NB4 (cell line): ENCODE measurements around the gene RASA2.

Experiments
- POLR2A ChIP-seq: IDR thresholded peaks from 2 replicates; pipeline ENCODE4 v1.6.1; 2011; ENCODE audit warnings: mild to moderate bottlenecking; ENCODE audit not compliant: insufficient read length; ENCODE audit errors: extremely low read depth
- TF ChIP-seq, protein P1 (sequence below): IDR thresholded peaks from one replicate; pipeline ENCODE4 v1.5.1; 2012; ENCODE audit warnings: low read depth, low read length
- TF ChIP-seq, protein P2 (sequence below): IDR thresholded peaks from 2 replicates; pipeline ENCODE4 v1.6.1; 2011; ENCODE audit warnings: low read depth, low read length

DNA sequence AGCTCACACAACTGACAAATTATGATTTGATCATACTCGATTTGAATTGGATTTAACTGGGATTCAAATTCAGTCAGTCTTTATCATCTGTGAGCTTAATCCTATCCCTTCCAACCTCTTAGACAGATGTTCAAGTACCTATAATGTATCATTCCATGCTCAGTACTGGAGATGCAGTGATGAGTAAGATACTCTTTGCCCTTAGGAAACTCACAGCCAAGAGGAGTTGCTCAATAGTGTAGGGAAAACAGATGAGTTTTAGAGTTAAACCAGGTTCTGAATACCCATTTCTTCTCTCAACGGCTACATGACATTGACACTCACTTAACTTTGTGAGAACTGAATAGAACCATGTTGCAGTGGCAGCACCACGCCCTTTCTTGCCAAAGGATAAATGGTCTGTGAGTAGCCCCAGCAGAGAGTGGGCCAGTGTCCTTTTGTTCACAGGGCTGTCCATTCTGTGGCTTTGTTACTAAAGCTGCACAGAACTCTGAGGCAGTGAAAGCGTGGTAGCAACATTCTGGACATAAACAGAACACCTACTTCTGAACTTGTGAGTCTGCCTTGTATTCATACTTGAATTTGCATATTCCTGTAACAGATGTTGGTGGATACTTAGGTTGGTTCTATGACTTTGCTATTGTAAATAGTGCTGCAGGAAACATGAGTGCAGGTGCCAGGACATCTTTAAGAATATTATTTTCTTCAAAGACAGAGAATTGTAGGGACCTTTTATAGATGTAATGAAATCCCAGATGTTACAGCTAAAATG lies 91.6 kb downstream of the RASA2 start:
- TF ChIP-seq, protein P1, sequence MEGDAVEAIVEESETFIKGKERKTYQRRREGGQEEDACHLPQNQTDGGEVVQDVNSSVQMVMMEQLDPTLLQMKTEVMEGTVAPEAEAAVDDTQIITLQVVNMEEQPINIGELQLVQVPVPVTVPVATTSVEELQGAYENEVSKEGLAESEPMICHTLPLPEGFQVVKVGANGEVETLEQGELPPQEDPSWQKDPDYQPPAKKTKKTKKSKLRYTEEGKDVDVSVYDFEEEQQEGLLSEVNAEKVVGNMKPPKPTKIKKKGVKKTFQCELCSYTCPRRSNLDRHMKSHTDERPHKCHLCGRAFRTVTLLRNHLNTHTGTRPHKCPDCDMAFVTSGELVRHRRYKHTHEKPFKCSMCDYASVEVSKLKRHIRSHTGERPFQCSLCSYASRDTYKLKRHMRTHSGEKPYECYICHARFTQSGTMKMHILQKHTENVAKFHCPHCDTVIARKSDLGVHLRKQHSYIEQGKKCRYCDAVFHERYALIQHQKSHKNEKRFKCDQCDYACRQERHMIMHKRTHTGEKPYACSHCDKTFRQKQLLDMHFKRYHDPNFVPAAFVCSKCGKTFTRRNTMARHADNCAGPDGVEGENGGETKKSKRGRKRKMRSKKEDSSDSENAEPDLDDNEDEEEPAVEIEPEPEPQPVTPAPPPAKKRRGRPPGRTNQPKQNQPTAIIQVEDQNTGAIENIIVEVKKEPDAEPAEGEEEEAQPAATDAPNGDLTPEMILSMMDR = no peak
- TF ChIP-seq POLR2A = no peak
- TF ChIP-seq, protein P2, sequence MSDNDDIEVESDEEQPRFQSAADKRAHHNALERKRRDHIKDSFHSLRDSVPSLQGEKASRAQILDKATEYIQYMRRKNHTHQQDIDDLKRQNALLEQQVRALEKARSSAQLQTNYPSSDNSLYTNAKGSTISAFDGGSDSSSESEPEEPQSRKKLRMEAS = no peak
